Peyer's patch (tissue), 4 donors: ENCODE data around the gene HDDC3. TPM values are rescaled to one million over a fixed set of nuclear protein-coding genes. Genes with fewer than 3 reads are reported as not detected.
A peak's percentile ranks its signal among the peaks of the same experiment; 100 is the strongest.

Experiments
- DNase-seq, 3 donors: peaks; one replicate each; pipeline ENCODE4 v3.0.0-alpha.2; 2017 to 2019
- H3K27ac ChIP-seq, 4 donors: fragments of 200-600 bp; sonication (generic); one replicate each; pipeline ENCODE4 v1.5.1; 2016 to 2019
- H3K27me3 ChIP-seq, 2 donors: fragments of 200-600 bp; sonication (generic); one replicate each; pipeline ENCODE4 v1.5.1; 2019
- H3K36me3 ChIP-seq, 3 donors: fragments of 200-600 bp; sonication (generic); one replicate each; pipeline ENCODE4 v1.5.1; 2016 to 2019
- H3K4me1 ChIP-seq, 4 donors: fragments of 200-600 bp; sonication (generic); one replicate each; pipeline ENCODE4 v1.5.1; 2016 to 2019
- H3K4me3 ChIP-seq, 4 donors: fragments of 200-600 bp; sonication (generic); 1 replicate in 3 of 4; 2 replicates in 1 of 4; pipeline ENCODE4 v1.5.1; 2016 to 2019; ENCODE audit warnings: mild to moderate bottlenecking in 1 of 4
- H3K9me3 ChIP-seq, 4 donors: fragments of 200-600 bp; sonication (generic); one replicate each; pipeline ENCODE4 v1.5.1; 2016 to 2019; ENCODE audit warnings: mild to moderate bottlenecking in 1 of 4
- POLR2A ChIP-seq, 2 donors: fragments of 450-650 bp; IDR thresholded peaks; one replicate each; pipeline ENCODE4 v1.5.1; 2017; ENCODE audit warnings: antibody characterized with exemption in 2 of 2, mild to moderate bottlenecking in 2 of 2, moderate library complexity in 2 of 2
- total RNA-seq, 4 donors: library from RNA; depleted of rRNA; stranded (reverse); fragments of >200 nt; gene quantifications; one replicate each; pipeline ENCODE4 v1.1.0, GENCODE V29; 2016
- TF ChIP-seq, protein P1 (sequence below), 6 experiments: fragments of 450-650 bp in 4 of 6; fragments of 200-600 bp in 2 of 6; sonication (generic) in 1 of 6; IDR thresholded peaks; one replicate each; pipeline ENCODE4 v1.5.1; 2017 to 2019; ENCODE audit warnings: antibody characterized with exemption in 6 of 6, mild to moderate bottlenecking in 3 of 6, moderate library complexity in 1 of 6

The HDDC3 gene, protein sequence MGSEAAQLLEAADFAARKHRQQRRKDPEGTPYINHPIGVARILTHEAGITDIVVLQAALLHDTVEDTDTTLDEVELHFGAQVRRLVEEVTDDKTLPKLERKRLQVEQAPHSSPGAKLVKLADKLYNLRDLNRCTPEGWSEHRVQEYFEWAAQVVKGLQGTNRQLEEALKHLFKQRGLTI
- total RNA-seq, result 10 to 100 TPM; 16.5 to 35.6 (median 23.4) TPM

DNA sequence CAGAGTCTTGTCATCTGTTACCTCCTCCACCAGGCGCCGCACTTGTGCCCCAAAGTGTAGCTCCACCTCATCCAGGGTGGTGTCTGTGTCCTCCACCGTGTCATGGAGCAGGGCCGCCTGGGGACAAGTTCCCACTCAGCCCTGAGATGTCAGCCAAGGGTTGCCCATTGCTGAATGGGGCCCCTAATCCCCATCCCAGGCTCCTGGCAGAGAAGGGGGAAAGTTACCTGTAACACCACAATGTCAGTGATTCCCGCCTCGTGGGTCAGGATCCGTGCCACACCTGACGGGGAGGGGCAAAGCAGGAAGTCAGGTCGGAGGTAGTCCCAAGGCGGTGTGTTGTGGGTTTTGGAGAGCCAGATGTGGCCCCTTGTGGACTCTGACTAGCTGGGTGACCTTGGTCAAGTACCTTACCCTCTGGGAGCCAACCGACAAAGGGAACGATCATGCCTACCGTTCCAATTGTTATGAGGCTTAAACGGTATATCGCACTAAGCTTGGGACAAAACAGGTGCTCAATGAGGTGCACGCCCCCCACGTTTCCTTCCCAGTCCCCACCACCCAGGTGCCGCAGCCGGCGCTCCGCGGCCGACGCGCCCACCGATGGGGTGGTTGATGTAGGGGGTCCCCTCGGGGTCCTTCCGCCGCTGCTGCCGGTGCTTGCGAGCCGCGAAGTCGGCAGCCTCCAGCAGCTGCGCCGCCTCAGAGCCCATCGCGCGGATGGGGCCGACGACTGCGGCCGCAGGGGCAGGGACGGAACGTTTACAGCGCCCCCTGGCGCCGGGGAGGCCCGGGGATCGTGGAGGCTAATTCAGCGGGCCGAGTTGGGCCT, at the start of gene HDDC3:
TSS of gene HDDC3 (minus strand) at position 722 of the 832 bp plus-strand sequence. CDS start at position 713, 9 bp downstream.
- H3K4me1 ChIP-seq, result peaks cover 3 to 43% (median 15%) of the 10 kb centered on the region in 4 donors
- TF ChIP-seq, protein P1, sequence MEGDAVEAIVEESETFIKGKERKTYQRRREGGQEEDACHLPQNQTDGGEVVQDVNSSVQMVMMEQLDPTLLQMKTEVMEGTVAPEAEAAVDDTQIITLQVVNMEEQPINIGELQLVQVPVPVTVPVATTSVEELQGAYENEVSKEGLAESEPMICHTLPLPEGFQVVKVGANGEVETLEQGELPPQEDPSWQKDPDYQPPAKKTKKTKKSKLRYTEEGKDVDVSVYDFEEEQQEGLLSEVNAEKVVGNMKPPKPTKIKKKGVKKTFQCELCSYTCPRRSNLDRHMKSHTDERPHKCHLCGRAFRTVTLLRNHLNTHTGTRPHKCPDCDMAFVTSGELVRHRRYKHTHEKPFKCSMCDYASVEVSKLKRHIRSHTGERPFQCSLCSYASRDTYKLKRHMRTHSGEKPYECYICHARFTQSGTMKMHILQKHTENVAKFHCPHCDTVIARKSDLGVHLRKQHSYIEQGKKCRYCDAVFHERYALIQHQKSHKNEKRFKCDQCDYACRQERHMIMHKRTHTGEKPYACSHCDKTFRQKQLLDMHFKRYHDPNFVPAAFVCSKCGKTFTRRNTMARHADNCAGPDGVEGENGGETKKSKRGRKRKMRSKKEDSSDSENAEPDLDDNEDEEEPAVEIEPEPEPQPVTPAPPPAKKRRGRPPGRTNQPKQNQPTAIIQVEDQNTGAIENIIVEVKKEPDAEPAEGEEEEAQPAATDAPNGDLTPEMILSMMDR (IDR thresholded peaks at IDR 0.05), result peak; percentile 67 to 97 (median 94)
- TF ChIP-seq POLR2A (IDR thresholded peaks at IDR 0.05), result peak; percentile 63 to 90
- peak within 1 kb of the TSS; percentile 94 to 97 (median 96) for H3K27ac ChIP-seq
- peak; percentile 91 to 96 (median 95) for DNase-seq
- H3K36me3 ChIP-seq, result no peaks in the 10 kb centered on the region
- H3K4me3 ChIP-seq, result peak within 1 kb of the TSS; percentile 60 to 86 (median 76)
- H3K27me3 ChIP-seq, result no peaks in the 10 kb centered on the region
- H3K9me3 ChIP-seq, result no peaks in the 10 kb centered on the region

DNA sequence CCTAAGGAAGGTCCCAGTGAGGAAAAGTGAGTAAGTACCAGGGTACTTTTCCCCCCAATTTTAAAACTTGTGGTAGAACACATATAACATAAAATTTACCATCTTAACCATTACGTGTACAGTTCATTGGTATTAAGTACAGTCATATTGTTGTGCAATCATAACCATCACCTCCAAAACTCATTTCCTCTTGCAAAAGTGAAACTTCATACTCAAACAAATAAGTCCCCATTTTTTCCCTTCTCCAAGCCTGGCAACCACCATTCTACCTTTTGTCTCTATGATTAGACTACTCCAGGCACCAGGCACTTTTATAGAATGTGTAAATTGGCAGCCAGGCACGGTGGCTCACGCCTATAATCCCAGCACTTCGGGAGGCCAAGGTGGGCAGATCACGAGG, 49.8 kb upstream of the HDDC3 start:
- H3K36me3 ChIP-seq, result no peaks in the 10 kb centered on the region
- TF ChIP-seq, protein P1 (IDR thresholded peaks at IDR 0.05), result no peak
- no peak for TF ChIP-seq POLR2A (IDR thresholded peaks at IDR 0.05)
- H3K27ac ChIP-seq, result no peak overlapping the region
- no peaks in the 10 kb centered on the region for H3K9me3 ChIP-seq
- H3K4me1 ChIP-seq, result no peaks in the 10 kb centered on the region
- no peak for DNase-seq
- H3K27me3 ChIP-seq, result no peaks in the 10 kb centered on the region
- H3K4me3 ChIP-seq, result no peak overlapping the region

DNA sequence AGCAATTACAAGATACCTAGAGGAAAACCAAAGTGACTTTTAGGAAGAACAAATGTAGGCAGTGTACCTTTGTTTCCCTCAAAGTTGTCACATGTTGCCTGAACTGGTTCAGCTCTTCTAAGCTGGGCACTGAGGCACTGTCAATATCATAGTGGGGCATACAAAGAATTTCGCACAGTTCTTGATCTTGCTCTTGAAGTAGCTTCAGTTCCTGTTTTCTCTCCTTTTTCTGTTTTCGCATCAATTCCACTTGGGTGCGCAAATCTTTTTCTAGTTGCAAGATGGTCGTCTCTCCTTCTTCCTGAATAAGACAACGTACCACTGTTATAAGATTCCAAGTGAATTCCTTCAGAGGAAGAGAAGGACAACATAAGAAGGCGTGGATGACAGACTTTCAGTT, 49.3 kb upstream of the HDDC3 start:
- Histone ChIP-seq H3K27me3 (no peaks in the 10 kb centered on the region), H3K27ac (no peak overlapping the region), H3K36me3 (no peaks in the 10 kb centered on the region), H3K4me1 (no peaks in the 10 kb centered on the region), H3K9me3 (no peaks in the 10 kb centered on the region), H3K4me3 (no peak overlapping the region)
- no peak for TF ChIP-seq POLR2A (IDR thresholded peaks at IDR 0.05)
- TF ChIP-seq, protein P1 (IDR thresholded peaks at IDR 0.05), result no peak
- no peak for DNase-seq

DNA sequence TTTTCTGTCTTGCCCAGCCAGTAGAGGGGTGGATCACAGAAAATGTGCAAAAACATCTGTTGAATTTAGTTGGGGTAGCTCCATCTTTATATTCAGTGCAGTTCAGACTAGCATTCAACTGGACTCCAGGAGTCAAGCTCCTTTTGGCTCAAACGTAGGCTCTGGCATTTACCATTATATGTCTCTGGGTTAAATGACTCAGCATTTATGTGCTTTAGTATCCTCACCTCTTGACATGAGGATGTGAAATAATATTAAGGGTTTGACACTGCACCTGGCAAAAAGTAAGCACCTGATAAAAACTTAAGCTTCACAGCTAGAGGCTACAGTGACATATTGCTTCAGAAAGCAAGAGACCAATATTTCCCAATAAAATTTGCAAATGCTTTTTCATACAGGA, 47.2 kb upstream of the HDDC3 start:
- Histone ChIP-seq H3K4me1 (no peaks in the 10 kb centered on the region), H3K9me3 (no peaks in the 10 kb centered on the region), H3K27ac (no peak overlapping the region), H3K4me3 (no peak overlapping the region), H3K36me3 (no peaks in the 10 kb centered on the region), H3K27me3 (no peaks in the 10 kb centered on the region)
- DNase-seq, result no peak
- TF ChIP-seq, protein P1 (IDR thresholded peaks at IDR 0.05), result no peak
- no peak for TF ChIP-seq POLR2A (IDR thresholded peaks at IDR 0.05)

DNA sequence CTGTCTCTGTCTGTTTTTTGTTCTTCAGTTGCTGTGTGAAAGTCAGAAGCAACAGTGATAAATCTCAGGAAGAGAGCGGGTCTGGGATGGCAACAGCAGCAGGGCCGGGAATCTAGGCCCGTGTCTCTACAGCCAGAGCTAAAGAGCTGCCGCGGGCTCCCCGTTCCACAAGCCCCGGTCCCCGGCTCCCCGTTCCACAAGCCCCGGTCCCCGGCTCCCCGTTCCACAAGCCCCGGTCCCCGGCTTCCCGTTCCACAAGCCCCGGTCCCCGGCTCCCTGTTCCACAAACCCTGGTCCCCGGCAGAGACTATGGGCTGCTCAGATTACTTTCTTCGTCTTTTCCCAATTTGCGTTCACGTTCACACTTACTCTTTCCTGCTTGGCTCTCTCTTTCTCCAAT, 41.9 kb upstream of the HDDC3 start:
- no peak overlapping the region for H3K4me3 ChIP-seq
- no peak for DNase-seq
- H3K27me3 ChIP-seq, result no peaks in the 10 kb centered on the region
- H3K36me3 ChIP-seq, result peaks cover 0 to 6% (median 0%) of the 10 kb centered on the region in 3 donors
- no peaks in the 10 kb centered on the region for H3K4me1 ChIP-seq
- no peaks in the 10 kb centered on the region for H3K9me3 ChIP-seq
- H3K27ac ChIP-seq, result no peak overlapping the region
- TF ChIP-seq, protein P1 (IDR thresholded peaks at IDR 0.05), result no peak
- TF ChIP-seq POLR2A (IDR thresholded peaks at IDR 0.05), result no peak
